Vagina (tissue), 2 donors: ENCODE data around the gene GPR42. TPM values are rescaled to one million over a fixed set of nuclear protein-coding genes. Genes with fewer than 3 reads are reported as not detected.

ENCODE experiments used
- DNase-seq, 2 donors: peaks; one replicate each; pipeline ENCODE4 v3.0.0-alpha.2; 2017; ENCODE audit errors: extremely low spot score in 2 of 2
- H3K27ac ChIP-seq: fragments of 200-600 bp; sonication (generic); one replicate; pipeline ENCODE4 v1.5.1; 2019
- H3K27me3 ChIP-seq: fragments of 200-600 bp; sonication (generic); one replicate; pipeline ENCODE4 v1.5.1; 2019
- H3K36me3 ChIP-seq, 2 donors: fragments of 200-600 bp; sonication (generic); one replicate each; pipeline ENCODE4 v1.5.1; 2017 to 2019
- H3K4me1 ChIP-seq: fragments of 200-600 bp; sonication (generic); one replicate; pipeline ENCODE4 v1.5.1; 2019
- H3K4me3 ChIP-seq, 2 donors: fragments of 200-600 bp; sonication (generic); 1 replicate in 1 of 2; 2 replicates in 1 of 2; pipeline ENCODE4 v1.5.1; 2016 to 2019
- H3K9me3 ChIP-seq: fragments of 200-600 bp; sonication (generic); one replicate; pipeline ENCODE4 v1.5.1; 2019
- POLR2A ChIP-seq, 2 donors: fragments of 450-650 bp; IDR thresholded peaks; one replicate each; pipeline ENCODE4 v1.6.1; 2017; ENCODE audit warnings: antibody characterized with exemption in 2 of 2, mild to moderate bottlenecking in 2 of 2, moderate library complexity in 2 of 2
- POLR2AphosphoS5 ChIP-seq, 2 donors: sonication (generic); formaldehyde crosslinking; IDR thresholded peaks; one replicate each; pipeline ENCODE4 v1.9.0; 2017; ENCODE audit warnings: antibody characterized with exemption in 2 of 2, mild to moderate bottlenecking in 2 of 2, low read depth in 1 of 2; ENCODE audit not compliant: insufficient read depth in 1 of 2
- intact Hi-C: fragments of 100-400 bp; cut with DNase I; formaldehyde crosslinking; loops from one replicate; pipeline ENCODE4 v1.15.1; 2023
- total RNA-seq: library from RNA; depleted of rRNA; stranded (reverse); fragments of >200 nt; gene quantifications from one replicate; pipeline ENCODE4 v1.2.3, GENCODE V29; 2016
- TF ChIP-seq, protein P1 (sequence below), 3 experiments: fragments of 450-650 bp in 2 of 3; fragments of 200-600 bp in 1 of 3; sonication (generic) in 1 of 3; IDR thresholded peaks; one replicate each; pipeline ENCODE4 v1.5.1; 2017 to 2019; ENCODE audit warnings: antibody characterized with exemption in 3 of 3, mild to moderate bottlenecking in 2 of 3, moderate library complexity in 2 of 3

GPR42 gene
- total RNA-seq, 1 donor from 2014 or later, result not detected

DNA sequence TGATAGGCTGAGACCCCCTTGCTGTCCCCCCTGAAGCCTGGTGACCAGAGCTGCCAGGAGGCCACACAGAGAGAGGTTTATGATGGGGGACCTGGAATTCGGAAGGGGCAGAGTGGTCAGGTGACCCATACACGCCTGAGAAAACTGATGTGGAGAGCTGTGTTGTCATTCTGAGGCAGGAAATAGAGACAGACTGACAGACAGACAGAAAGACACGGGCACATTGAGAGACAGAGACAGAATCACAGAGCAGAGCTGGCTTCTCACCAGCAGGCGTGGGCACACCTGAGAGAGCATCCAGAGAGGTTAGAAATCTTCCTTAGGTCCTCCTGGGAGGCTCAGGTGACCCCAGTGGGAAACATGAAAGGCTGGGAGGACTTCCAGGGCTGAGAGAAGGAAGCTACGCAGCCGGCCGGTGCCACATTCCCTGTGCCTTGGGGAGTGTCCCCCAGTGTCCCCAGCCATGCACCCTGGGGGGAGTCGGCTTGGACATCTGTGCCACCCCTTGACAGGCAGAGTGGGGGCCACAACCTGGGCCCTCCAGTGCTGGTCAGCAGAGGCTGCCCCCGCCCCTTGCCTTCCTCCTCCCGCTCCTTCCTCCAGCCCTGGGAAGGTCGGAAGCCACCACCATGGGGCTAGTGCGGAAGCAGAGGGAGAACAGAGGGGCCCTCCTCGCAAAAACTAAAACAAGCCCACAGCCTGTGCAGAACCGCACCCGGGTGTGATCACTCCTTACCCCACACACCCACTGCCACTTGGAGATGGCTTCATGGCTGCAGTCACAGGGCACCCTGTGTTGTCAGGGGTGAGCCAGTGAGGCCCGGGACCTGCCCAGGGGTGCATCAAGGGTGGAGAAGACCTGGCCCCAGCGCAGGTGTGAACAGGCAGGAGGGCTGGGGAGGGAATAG is 21.0 kb upstream of the GPR42 start:
- Histone ChIP-seq H3K27me3 (no peaks in the 10 kb centered on the region), H3K4me1 (no peaks in the 10 kb centered on the region), H3K4me3 (no peak overlapping the region), H3K9me3 (no peaks in the 10 kb centered on the region), H3K36me3 (no peaks in the 10 kb centered on the region), H3K27ac (no peak overlapping the region)
- TF ChIP-seq POLR2AphosphoS5 (IDR thresholded peaks at IDR 0.05; ENCODE audit: insufficient read depth in 1 of 2, low read depth in 1 of 2), result no peak
- no peak for TF ChIP-seq POLR2A (IDR thresholded peaks at IDR 0.05)
- TF ChIP-seq, protein P1, sequence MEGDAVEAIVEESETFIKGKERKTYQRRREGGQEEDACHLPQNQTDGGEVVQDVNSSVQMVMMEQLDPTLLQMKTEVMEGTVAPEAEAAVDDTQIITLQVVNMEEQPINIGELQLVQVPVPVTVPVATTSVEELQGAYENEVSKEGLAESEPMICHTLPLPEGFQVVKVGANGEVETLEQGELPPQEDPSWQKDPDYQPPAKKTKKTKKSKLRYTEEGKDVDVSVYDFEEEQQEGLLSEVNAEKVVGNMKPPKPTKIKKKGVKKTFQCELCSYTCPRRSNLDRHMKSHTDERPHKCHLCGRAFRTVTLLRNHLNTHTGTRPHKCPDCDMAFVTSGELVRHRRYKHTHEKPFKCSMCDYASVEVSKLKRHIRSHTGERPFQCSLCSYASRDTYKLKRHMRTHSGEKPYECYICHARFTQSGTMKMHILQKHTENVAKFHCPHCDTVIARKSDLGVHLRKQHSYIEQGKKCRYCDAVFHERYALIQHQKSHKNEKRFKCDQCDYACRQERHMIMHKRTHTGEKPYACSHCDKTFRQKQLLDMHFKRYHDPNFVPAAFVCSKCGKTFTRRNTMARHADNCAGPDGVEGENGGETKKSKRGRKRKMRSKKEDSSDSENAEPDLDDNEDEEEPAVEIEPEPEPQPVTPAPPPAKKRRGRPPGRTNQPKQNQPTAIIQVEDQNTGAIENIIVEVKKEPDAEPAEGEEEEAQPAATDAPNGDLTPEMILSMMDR (IDR thresholded peaks at IDR 0.05), result no peak
- peak in 1 of 2 donors; percentile 40 for DNase-seq
- intact Hi-C loops, result loop anchor here (10.0 kb wide), 1 partner anchor 145 kb away; the partner anchor contains the start of gene KRTDAP

DNA sequence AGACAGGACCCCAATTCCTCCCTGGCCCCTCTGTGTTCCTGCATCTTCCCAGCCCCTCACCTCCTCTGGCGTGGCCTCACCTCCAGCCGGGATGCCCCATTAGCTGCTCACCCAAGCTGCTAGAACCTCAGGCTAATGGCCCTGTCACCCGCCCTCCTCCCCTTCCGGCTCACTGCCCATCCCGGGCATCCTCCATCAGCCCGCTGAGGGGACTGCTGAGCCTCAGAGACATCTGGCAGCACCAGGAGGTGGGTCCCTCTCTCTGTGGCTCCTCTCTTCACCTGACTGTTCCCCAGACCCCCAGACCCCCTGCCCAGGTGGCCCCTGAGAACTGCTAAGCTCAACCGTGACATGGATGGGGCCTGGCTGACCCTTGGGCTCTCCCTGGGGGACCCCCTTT is 20.3 kb upstream of the GPR42 start:
- H3K9me3 ChIP-seq, result no peaks in the 10 kb centered on the region
- H3K4me1 ChIP-seq, result no peaks in the 10 kb centered on the region
- TF ChIP-seq POLR2A (IDR thresholded peaks at IDR 0.05) (no peak), POLR2AphosphoS5 (IDR thresholded peaks at IDR 0.05; ENCODE audit: insufficient read depth in 1 of 2, low read depth in 1 of 2) (no peak)
- TF ChIP-seq, protein P1 (IDR thresholded peaks at IDR 0.05), result no peak
- intact Hi-C loops, result loop anchor here (10.0 kb wide), 1 partner anchor 144 kb away; the partner anchor contains the start of gene KRTDAP
- H3K36me3 ChIP-seq, result no peaks in the 10 kb centered on the region
- no peaks in the 10 kb centered on the region for H3K27me3 ChIP-seq
- H3K27ac ChIP-seq, result no peak overlapping the region
- no peak overlapping the region for H3K4me3 ChIP-seq
- no peak for DNase-seq

DNA sequence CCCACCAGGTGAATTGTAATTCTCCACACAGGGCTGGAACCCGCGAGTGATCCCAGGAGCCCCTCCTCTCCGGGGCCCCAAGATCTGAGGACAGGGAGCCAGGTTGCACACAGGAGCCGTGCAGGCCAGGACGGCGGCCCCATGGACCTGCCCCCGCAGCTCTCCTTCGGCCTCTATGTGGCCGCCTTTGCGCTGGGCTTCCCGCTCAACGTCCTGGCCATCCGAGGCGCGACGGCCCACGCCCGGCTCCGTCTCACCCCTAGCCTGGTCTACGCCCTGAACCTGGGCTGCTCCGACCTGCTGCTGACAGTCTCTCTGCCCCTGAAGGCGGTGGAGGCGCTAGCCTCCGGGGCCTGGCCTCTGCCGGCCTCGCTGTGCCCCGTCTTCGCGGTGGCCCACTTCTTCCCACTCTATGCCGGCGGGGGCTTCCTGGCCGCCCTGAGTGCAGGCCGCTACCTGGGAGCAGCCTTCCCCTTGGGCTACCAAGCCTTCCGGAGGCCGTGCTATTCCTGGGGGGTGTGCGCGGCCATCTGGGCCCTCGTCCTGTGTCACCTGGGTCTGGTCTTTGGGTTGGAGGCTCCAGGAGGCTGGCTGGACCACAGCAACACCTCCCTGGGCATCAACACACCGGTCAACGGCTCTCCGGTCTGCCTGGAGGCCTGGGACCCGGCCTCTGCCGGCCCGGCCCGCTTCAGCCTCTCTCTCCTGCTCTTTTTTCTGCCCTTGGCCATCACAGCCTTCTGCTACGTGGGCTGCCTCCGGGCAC is 19.3 kb upstream of the GPR42 start:
- TF ChIP-seq POLR2AphosphoS5 (IDR thresholded peaks at IDR 0.05; ENCODE audit: insufficient read depth in 1 of 2, low read depth in 1 of 2) (no peak), POLR2A (IDR thresholded peaks at IDR 0.05) (no peak)
- TF ChIP-seq, protein P1 (IDR thresholded peaks at IDR 0.05), result no peak
- no peak overlapping the region for H3K4me3 ChIP-seq
- intact Hi-C loops, result loop anchor here (10.0 kb wide), 1 partner anchor 143 kb away; the partner anchor contains the start of gene KRTDAP
- H3K27ac ChIP-seq, result no peak overlapping the region
- H3K9me3 ChIP-seq, result no peaks in the 10 kb centered on the region
- no peaks in the 10 kb centered on the region for H3K27me3 ChIP-seq
- DNase-seq, result no peak
- no peaks in the 10 kb centered on the region for H3K36me3 ChIP-seq
- H3K4me1 ChIP-seq, result no peaks in the 10 kb centered on the region

DNA sequence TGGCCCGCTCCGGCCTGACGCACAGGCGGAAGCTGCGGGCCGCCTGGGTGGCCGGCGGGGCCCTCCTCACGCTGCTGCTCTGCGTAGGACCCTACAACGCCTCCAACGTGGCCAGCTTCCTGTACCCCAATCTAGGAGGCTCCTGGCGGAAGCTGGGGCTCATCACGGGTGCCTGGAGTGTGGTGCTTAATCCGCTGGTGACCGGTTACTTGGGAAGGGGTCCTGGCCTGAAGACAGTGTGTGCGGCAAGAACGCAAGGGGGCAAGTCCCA is 18.8 kb upstream of the GPR42 start:
- intact Hi-C loops, result loop anchor here (10.0 kb wide), 1 partner anchor 143 kb away; the partner anchor contains the start of gene KRTDAP
- Histone ChIP-seq H3K36me3 (no peaks in the 10 kb centered on the region), H3K4me1 (no peaks in the 10 kb centered on the region), H3K4me3 (no peak overlapping the region), H3K9me3 (no peaks in the 10 kb centered on the region), H3K27ac (no peak overlapping the region), H3K27me3 (no peaks in the 10 kb centered on the region)
- TF ChIP-seq POLR2A (IDR thresholded peaks at IDR 0.05) (no peak), POLR2AphosphoS5 (IDR thresholded peaks at IDR 0.05; ENCODE audit: insufficient read depth in 1 of 2, low read depth in 1 of 2) (no peak)
- TF ChIP-seq, protein P1 (IDR thresholded peaks at IDR 0.05), result no peak
- no peak for DNase-seq
